Smooth muscle cell (in vitro differentiated cells): ENCODE measurements around the gene RNU4-1. TPM values are rescaled to one million over a fixed set of nuclear protein-coding genes. Genes with fewer than 3 reads are reported as not detected.

Experiments
- DNase-seq: peaks from one replicate; lab custom pipeline; 2025; ENCODE audit not compliant: unreplicated experiment; lab: John Stamatoyannopoulos, UW
- H2AFZ ChIP-seq: fragments of 200-600 bp; sonication (generic); 2 replicates; pipeline ENCODE4 v1.6.0; 2016; ENCODE audit warnings: antibody characterized with exemption, low read depth, mild to moderate bottlenecking
- H3F3A ChIP-seq: fragments of 200-600 bp; sonication (generic); 2 replicates; pipeline ENCODE4 v1.6.0; 2017; ENCODE audit warnings: antibody characterized with exemption, low read depth
- H3K27ac ChIP-seq: fragments of 200-600 bp; sonication (generic); 2 replicates; pipeline ENCODE4 v1.5.1; 2016; ENCODE audit warnings: low read depth, mild to moderate bottlenecking
- H3K27me3 ChIP-seq: fragments of 200-600 bp; sonication (generic); 2 replicates; pipeline ENCODE4 v1.6.1; 2016; ENCODE audit warnings: low read depth, mild to moderate bottlenecking
- H3K36me3 ChIP-seq: fragments of 200-600 bp; sonication (generic); 2 replicates; pipeline ENCODE4 v1.5.1; 2016; ENCODE audit warnings: low read depth
- H3K4me1 ChIP-seq: fragments of 200-600 bp; sonication (generic); 2 replicates; pipeline ENCODE4 v1.5.1; 2016; ENCODE audit warnings: low read depth
- H3K4me2 ChIP-seq: fragments of 200-600 bp; sonication (generic); 2 replicates; pipeline ENCODE4 v1.6.0; 2016; ENCODE audit warnings: mild to moderate bottlenecking
- H3K4me3 ChIP-seq: fragments of 200-600 bp; sonication (generic); 2 replicates; pipeline ENCODE4 v1.5.1; 2016; ENCODE audit warnings: mild to moderate bottlenecking
- H3K79me2 ChIP-seq: fragments of 200-600 bp; sonication (generic); 2 replicates; pipeline ENCODE4 v1.6.0; 2016; ENCODE audit warnings: low read depth, mild to moderate bottlenecking
- H3K9ac ChIP-seq: fragments of 200-600 bp; sonication (generic); 2 replicates; pipeline ENCODE4 v1.6.0; 2016; ENCODE audit warnings: low read depth
- H3K9me3 ChIP-seq: fragments of 200-600 bp; sonication (generic); replicated peaks from 2 replicates; pipeline ENCODE4 v1.5.1; 2016; ENCODE audit warnings: low read depth
- H4K20me1 ChIP-seq: fragments of 200-600 bp; sonication (generic); 2 replicates; pipeline ENCODE4 v1.6.0; 2016; ENCODE audit warnings: low read depth
- WGBS: methylation state at CpG from one replicate; pipeline ENCODE4 v1.1.7; 2016; ENCODE audit warnings: low lambda C conversion rate; 5-methylcytosine and 5-hydroxymethylcytosine counted together
- polyA plus RNA-seq: library from polyadenylated mRNA; unstranded; fragments of >200 nt; fragmentation: Nextera tagmentation; extraction: Ambion mirVana; gene quantifications from 2 replicates; pipeline ENCODE4 v1.2.1, GENCODE V29; 2016
- total RNA-seq: library from RNA; depleted of rRNA; stranded (reverse); fragments of >200 nt; gene quantifications from 2 replicates; pipeline ENCODE4 v1.2.3, GENCODE V29; 2014
- TF ChIP-seq, protein P1 (sequence below): fragments of 200-600 bp; sonication (generic); IDR thresholded peaks from 2 replicates; pipeline ENCODE4 v1.5.1; 2017; ENCODE audit warnings: borderline replicate concordance, mild to moderate bottlenecking, antibody characterized with exemption; ENCODE audit not compliant: insufficient read depth, poor library complexity, severe bottlenecking

The RNU4-1 gene
- total and polyA plus RNA-seq, 2 experiments from 2014 or later: under 0.01 TPM; not detected in 1

DNA sequence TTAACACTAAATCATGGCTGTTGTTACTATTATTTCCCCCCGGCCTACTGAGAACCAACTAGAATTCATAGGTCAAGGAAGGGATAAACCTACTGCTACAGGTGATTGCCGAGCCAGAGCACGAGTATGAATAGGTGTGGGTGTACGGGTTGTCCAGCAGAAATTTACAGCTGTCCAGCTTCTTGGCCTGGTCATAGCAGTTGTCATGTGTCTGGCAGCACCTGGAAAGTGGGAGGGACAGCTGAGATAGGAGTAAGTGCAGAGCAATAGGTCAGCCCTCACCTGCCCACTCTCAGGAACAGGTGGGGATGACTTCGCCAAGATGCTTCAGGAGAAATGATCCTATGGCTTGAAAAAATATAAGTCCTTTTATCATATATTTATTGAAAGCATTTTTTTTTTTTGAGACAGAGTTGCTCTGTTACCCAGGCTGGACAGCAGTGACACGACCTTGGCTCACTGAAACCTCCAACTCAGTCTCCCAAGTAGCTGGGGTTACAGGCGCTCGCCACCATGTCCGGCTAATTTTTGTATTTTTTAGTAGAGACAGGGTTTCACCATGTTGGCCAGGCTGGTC is 31.9 kb upstream of the RNU4-1 start:
- H3F3A ChIP-seq: no peaks in the 10 kb centered on the region
- no peak overlapping the region for H3K27ac ChIP-seq
- H3K27me3 ChIP-seq: no peaks in the 10 kb centered on the region
- TF ChIP-seq, protein P1, sequence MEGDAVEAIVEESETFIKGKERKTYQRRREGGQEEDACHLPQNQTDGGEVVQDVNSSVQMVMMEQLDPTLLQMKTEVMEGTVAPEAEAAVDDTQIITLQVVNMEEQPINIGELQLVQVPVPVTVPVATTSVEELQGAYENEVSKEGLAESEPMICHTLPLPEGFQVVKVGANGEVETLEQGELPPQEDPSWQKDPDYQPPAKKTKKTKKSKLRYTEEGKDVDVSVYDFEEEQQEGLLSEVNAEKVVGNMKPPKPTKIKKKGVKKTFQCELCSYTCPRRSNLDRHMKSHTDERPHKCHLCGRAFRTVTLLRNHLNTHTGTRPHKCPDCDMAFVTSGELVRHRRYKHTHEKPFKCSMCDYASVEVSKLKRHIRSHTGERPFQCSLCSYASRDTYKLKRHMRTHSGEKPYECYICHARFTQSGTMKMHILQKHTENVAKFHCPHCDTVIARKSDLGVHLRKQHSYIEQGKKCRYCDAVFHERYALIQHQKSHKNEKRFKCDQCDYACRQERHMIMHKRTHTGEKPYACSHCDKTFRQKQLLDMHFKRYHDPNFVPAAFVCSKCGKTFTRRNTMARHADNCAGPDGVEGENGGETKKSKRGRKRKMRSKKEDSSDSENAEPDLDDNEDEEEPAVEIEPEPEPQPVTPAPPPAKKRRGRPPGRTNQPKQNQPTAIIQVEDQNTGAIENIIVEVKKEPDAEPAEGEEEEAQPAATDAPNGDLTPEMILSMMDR: no peak
- no peak overlapping the region for H3K4me3 ChIP-seq
- H3K9me3 ChIP-seq: no peaks in the 10 kb centered on the region
- no peaks in the 10 kb centered on the region for H3K79me2 ChIP-seq
- WGBS: 76% methylated on average over 9 of the region's 9 CpGs
- peak overlapping the region; percentile 82 for H3K4me2 ChIP-seq
- no peaks in the 10 kb centered on the region for H4K20me1 ChIP-seq
- no peak overlapping the region for H2AFZ ChIP-seq
- H3K36me3 ChIP-seq: no peaks in the 10 kb centered on the region
- no peaks in the 10 kb centered on the region for H3K4me1 ChIP-seq
- no peak for DNase-seq
- H3K9ac ChIP-seq: no peak overlapping the region

DNA sequence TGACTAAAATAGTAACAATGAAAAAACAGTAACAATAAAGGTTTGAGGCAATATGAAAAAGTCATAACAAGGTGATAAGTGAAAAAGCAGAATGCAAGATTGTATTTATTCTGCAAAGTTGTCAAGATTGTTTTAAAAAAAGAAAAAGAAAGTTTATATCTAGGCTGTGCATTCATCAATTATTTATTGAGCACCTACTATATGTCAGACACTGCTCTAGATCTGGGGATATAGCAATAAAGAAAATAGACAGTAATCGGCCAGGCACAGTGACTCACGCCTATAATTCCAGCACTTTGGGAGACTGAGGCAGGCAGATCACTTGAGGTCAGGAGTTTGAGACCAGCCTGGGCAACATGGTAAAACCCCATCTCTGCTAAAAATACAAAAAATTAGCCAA is 30.7 kb upstream of the RNU4-1 start:
- Histone ChIP-seq H3F3A (no peaks in the 10 kb centered on the region), H3K9me3 (no peaks in the 10 kb centered on the region), H3K4me2 (no peak overlapping the region), H3K36me3 (no peaks in the 10 kb centered on the region), H4K20me1 (no peaks in the 10 kb centered on the region), H3K27me3 (no peaks in the 10 kb centered on the region), H2AFZ (no peak overlapping the region), H3K4me3 (no peak overlapping the region), H3K79me2 (no peaks in the 10 kb centered on the region), H3K4me1 (no peaks in the 10 kb centered on the region), H3K27ac (no peak overlapping the region), H3K9ac (no peak overlapping the region)
- 80% methylated on average over 2 of the region's 2 CpGs for WGBS
- DNase-seq: no peak
- TF ChIP-seq, protein P1: no peak

DNA sequence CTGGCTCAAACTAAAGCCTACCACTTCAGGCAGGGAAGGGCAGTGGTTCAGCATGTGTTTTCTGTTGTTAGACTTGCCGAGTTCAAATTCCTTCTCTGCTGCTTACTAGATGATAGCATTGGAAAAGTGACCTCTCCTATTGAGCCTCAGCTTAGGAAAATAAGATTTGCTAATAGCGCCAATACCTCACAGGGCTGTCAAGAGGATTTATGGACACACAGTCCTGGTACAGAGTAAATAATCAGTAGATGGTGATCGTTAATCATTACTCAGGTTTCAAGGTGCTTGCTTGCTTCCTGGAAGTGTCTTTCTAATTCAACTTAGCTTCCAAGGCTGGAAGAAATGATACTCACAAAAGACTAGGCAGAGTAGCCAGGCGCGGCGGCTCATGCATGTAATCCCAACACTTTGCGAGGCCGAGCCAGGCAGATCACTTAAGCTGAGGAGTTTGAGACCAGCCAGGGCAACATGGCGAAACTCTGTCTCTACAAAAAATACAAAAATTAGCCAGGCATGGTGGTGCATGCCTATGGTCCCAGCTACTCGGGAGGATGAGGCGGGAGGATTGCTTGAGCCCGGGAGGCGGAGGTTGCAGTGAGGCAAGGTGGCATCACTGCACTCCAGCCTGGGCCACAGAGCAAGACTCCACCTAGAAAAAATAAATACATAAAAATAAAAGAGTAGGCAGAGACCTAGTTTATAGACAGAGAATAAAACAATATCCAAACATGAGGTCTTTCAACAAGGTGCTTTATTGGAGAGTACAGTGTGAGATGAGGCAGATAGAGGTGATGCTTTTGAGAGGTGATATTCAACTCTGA is 28.6 kb upstream of the RNU4-1 start:
- Histone ChIP-seq H3K4me2 (no peak overlapping the region), H3K9ac (no peak overlapping the region), H3K9me3 (no peaks in the 10 kb centered on the region), H3K4me3 (no peak overlapping the region), H3F3A (peaks cover 3% of the 10 kb centered on the region), H3K27ac (no peak overlapping the region), H3K79me2 (no peaks in the 10 kb centered on the region), H3K36me3 (no peaks in the 10 kb centered on the region), H3K4me1 (peaks cover 5% of the 10 kb centered on the region), H4K20me1 (no peaks in the 10 kb centered on the region), H3K27me3 (no peaks in the 10 kb centered on the region), H2AFZ (no peak overlapping the region)
- WGBS: 91% methylated on average over 13 of the region's 13 CpGs
- TF ChIP-seq, protein P1: no peak
- DNase-seq: no peak
